Epithelial cell of proximal tubule (primary cell): ENCODE data around the gene SERTAD2. TPM values are rescaled to one million over a fixed set of nuclear protein-coding genes. Genes with fewer than 3 reads are reported as not detected.

Experiments
- DNase-seq: peaks from one replicate; pipeline ENCODE4 v3.0.0-alpha.2; 2011; ENCODE audit warnings: low read depth
- H3K4me3 ChIP-seq: 2 replicates; pipeline ENCODE4 v1.5.1; 2011; ENCODE audit warnings: low read depth, mild to moderate bottlenecking, low read length
- CTCF ChIP-seq: conservative IDR thresholded peaks from 2 replicates; pipeline ENCODE4 v1.5.1; 2012; ENCODE audit warnings: low read depth, mild to moderate bottlenecking, low read length
- total RNA-seq: library from RNA; depleted of rRNA; stranded (reverse); fragments of >200 nt; gene quantifications from 2 replicates; pipeline ENCODE4 v1.2.3, GENCODE V29; 2015

SERTAD2 gene
- total RNA-seq, 1 donor from 2014 or later, result 20.9 TPM

GRCh38 chr2:64675860-64676259 is 22.1 kb upstream of the SERTAD2 start:
- no peak for DNase-seq
- H3K4me3 ChIP-seq, result no peak overlapping the region
- TF ChIP-seq CTCF, result no peak

GRCh38 chr2:64672708-64673107 is 19.0 kb upstream of the SERTAD2 start:
- DNase-seq, result no peak
- TF ChIP-seq CTCF, result no peak
- H3K4me3 ChIP-seq, result no peak overlapping the region

DNA sequence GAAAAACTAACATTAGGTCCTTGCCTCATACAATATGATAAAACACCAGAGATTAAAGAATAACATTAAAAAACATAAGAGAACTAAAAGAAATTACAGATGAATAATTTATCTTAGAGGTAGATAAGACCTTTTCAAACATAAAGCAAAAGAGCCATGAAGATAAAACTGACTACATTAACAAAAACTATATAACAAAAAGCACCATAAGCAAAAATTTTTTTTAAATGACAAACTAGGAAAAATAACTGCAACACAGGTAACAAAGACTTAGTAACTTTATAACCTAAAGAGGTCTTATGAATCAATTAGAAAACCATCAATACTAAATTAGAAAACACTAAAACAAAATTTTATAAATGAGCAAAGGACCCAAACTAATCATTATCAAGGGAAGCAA is 16.3 kb upstream of the SERTAD2 start:
- no peak for TF ChIP-seq CTCF
- no peak overlapping the region for H3K4me3 ChIP-seq
- no peak for DNase-seq

- no peak overlapping the region for H3K4me3 ChIP-seq
- no peak for DNase-seq
- TF ChIP-seq CTCF, result no peak
Measured at GRCh38 chr2:64669288-64669687, 15.6 kb upstream of the SERTAD2 start.

DNA sequence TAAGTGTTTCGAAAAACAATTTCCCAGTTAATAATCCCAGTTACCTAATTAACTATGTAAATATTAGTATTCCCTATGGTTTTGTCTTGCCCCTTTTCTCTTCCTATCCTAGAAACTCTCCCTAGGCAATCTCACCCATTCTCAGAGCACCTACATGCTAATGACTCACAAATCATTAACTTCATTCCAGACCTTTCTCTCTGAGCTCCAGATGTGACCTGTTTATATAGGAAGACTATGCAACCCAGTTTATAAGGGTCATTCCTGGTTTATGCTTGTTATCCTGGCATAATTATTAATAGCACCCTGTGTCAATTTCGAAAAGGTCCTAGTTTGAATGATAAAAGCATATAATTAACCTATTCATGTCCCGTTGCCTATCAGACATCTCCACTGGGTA is 14.8 kb upstream of the SERTAD2 start:
- H3K4me3 ChIP-seq, result no peak overlapping the region
- no peak for TF ChIP-seq CTCF
- no peak for DNase-seq

GRCh38 chr2:64667535-64667934 is 13.8 kb upstream of the SERTAD2 start:
- no peak for TF ChIP-seq CTCF
- no peak for DNase-seq
- H3K4me3 ChIP-seq, result no peak overlapping the region

DNA sequence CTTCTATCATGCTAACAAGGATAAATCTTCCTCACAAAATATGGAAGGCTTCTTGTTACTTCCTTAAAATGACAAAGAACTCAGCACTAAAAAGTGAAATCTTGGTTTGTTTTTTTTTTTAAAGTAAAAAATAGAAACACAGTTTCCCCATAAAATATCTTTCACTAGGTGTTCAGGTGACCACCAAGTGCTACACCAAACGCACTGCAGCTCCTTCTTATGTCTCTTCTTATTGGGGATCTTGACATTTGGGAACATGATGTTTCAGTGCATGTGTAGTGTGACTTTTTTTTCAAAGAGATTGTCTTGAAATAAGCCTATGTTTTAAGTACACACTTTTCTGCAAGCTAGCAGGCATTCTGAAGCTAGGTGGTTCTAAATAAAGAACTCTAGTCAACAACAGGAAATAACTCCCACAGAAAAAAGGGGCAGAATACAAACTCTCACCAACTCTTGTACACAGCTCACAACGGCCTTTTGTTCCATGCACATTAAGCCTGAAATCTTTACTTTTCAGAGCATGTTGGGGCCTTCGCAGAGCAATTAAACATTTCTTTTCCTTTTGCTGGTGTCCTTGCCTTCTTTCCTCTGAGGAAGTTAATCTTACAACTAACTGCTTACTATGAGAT is 13.2 kb upstream of the SERTAD2 start:
- no peak for DNase-seq
- H3K4me3 ChIP-seq, result no peak overlapping the region
- TF ChIP-seq CTCF, result no peak
